Suprapubic skin (tissue), 4 donors: ENCODE data around the gene SWT1. TPM values are rescaled to one million over a fixed set of nuclear protein-coding genes. Genes with fewer than 3 reads are reported as not detected.
"Not testable (repeated sequence)": the region's sequence is repeated elsewhere in the genome, so short reads cannot be mapped to it uniquely, and the experiment has no call there.

Source experiments
- DNase-seq, 2 donors: peaks; one replicate each; pipeline ENCODE4 v3.0.0-alpha.2; 2019; ENCODE audit warnings: low spot score in 2 of 2
- H3K27ac ChIP-seq: fragments of 200-600 bp; sonication (generic); one replicate; pipeline ENCODE4 v1.5.1; 2019
- H3K27me3 ChIP-seq: fragments of 200-600 bp; sonication (generic); one replicate; pipeline ENCODE4 v1.5.1; 2019
- H3K36me3 ChIP-seq: fragments of 200-600 bp; sonication (generic); one replicate; pipeline ENCODE4 v1.5.1; 2019
- H3K4me1 ChIP-seq: fragments of 200-600 bp; sonication (generic); one replicate; pipeline ENCODE4 v1.5.1; 2019
- H3K4me3 ChIP-seq: fragments of 200-600 bp; sonication (generic); one replicate; pipeline ENCODE4 v1.5.1; 2019; ENCODE audit warnings: mild to moderate bottlenecking
- H3K9me3 ChIP-seq: fragments of 200-600 bp; sonication (generic); one replicate; pipeline ENCODE4 v1.5.1; 2019
- EP300 ChIP-seq: sonication (generic); formaldehyde crosslinking; IDR thresholded peaks from one replicate; pipeline ENCODE4 v1.6.1; 2017; ENCODE audit warnings: antibody characterized with exemption
- POLR2A ChIP-seq, 2 donors: fragments of 450-650 bp; IDR thresholded peaks; one replicate each; pipeline ENCODE4 v1.6.1; 2017; ENCODE audit warnings: antibody characterized with exemption in 2 of 2, mild to moderate bottlenecking in 2 of 2, moderate library complexity in 2 of 2
- POLR2AphosphoS5 ChIP-seq, 3 donors: sonication (generic); formaldehyde crosslinking; IDR thresholded peaks; one replicate each; pipeline ENCODE4 v1.6.1; 2017; ENCODE audit warnings: antibody characterized with exemption in 3 of 3
- WGBS: methylation state at CpG from one replicate; pipeline ENCODE4 v1.1.5; 2018; 5-methylcytosine and 5-hydroxymethylcytosine counted together
- total RNA-seq, 4 donors: library from RNA; depleted of rRNA; stranded (reverse); fragments of >200 nt; gene quantifications; one replicate each; pipeline ENCODE4 v1.1.0, GENCODE V29; 2016
- TF ChIP-seq, protein P1 (sequence below), 2 donors: fragments of 200-600 bp in 1 of 2; fragments of 450-650 bp in 1 of 2; sonication (generic) in 1 of 2; IDR thresholded peaks; one replicate each; pipeline ENCODE4 v1.5.1; 2016 to 2019; ENCODE audit warnings: antibody characterized with exemption in 2 of 2, mild to moderate bottlenecking in 1 of 2, moderate library complexity in 1 of 2

The SWT1 gene
- total RNA-seq, 4 donors from 2014 or later: 3.4 to 11.2 (median 5.8) TPM

DNA sequence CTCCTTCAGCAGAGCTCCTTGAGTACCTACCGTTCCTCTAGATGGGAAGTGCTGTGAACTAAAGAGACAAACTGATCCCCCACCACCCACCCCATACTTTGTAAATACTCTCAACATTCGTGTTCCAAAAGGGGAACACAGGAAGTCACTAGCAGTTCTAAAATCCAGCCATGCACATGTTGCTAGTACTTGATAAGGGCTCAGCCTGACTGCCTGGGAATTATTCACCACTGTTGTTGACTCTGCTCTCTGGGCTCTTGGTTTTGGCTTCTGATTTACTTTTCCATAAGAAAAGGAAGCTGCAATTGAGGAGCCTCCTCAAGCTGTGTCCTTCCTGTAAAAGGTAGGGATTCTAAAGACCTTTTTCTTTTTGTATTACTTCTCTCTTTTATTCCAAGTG, 92.6 kb downstream of the SWT1 start:
- Histone ChIP-seq H3K27ac (no peak overlapping the region), H3K9me3 (no peaks in the 10 kb centered on the region), H3K4me1 (no peaks in the 10 kb centered on the region), H3K36me3 (no peaks in the 10 kb centered on the region), H3K27me3 (no peaks in the 10 kb centered on the region), H3K4me3 (no peak overlapping the region)
- TF ChIP-seq EP300: no peak
- TF ChIP-seq, protein P1, sequence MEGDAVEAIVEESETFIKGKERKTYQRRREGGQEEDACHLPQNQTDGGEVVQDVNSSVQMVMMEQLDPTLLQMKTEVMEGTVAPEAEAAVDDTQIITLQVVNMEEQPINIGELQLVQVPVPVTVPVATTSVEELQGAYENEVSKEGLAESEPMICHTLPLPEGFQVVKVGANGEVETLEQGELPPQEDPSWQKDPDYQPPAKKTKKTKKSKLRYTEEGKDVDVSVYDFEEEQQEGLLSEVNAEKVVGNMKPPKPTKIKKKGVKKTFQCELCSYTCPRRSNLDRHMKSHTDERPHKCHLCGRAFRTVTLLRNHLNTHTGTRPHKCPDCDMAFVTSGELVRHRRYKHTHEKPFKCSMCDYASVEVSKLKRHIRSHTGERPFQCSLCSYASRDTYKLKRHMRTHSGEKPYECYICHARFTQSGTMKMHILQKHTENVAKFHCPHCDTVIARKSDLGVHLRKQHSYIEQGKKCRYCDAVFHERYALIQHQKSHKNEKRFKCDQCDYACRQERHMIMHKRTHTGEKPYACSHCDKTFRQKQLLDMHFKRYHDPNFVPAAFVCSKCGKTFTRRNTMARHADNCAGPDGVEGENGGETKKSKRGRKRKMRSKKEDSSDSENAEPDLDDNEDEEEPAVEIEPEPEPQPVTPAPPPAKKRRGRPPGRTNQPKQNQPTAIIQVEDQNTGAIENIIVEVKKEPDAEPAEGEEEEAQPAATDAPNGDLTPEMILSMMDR (IDR thresholded peaks at IDR 0.05): no peak
- TF ChIP-seq POLR2AphosphoS5 (IDR thresholded peaks at IDR 0.05): no peak
- TF ChIP-seq POLR2A (IDR thresholded peaks at IDR 0.05): no peak
- DNase-seq: no peak
- 65% methylated on average over 2 of the region's 2 CpGs for WGBS

DNA sequence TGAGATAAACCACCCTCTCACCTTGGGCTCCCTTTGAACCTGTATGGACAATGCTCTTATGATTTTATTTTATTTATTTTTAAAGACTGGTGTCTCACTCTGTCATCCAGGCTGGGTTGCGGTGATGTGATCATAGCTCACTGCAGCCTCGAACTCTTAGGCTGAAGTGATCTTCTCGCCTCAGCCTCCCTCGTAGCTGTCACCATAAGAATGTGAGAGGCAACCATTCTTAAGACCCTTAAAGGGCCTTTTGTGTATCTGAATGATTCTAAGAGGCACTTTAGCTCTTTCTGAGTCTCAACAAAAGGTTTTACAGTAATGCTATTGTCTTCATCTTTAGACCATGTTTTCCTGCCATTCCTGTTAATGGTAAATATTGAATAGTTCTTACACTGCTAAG, 93.1 kb downstream of the SWT1 start:
- H3K27ac ChIP-seq: no peak overlapping the region
- H3K9me3 ChIP-seq: no peaks in the 10 kb centered on the region
- no peaks in the 10 kb centered on the region for H3K36me3 ChIP-seq
- no peak for TF ChIP-seq EP300
- no peak for TF ChIP-seq POLR2A (IDR thresholded peaks at IDR 0.05)
- TF ChIP-seq POLR2AphosphoS5 (IDR thresholded peaks at IDR 0.05): no peak
- TF ChIP-seq, protein P1 (IDR thresholded peaks at IDR 0.05): no peak
- no peak for DNase-seq
- no peak overlapping the region for H3K4me3 ChIP-seq
- WGBS: 90% methylated on average over 4 of the region's 4 CpGs
- no peaks in the 10 kb centered on the region for H3K27me3 ChIP-seq
- no peaks in the 10 kb centered on the region for H3K4me1 ChIP-seq

DNA sequence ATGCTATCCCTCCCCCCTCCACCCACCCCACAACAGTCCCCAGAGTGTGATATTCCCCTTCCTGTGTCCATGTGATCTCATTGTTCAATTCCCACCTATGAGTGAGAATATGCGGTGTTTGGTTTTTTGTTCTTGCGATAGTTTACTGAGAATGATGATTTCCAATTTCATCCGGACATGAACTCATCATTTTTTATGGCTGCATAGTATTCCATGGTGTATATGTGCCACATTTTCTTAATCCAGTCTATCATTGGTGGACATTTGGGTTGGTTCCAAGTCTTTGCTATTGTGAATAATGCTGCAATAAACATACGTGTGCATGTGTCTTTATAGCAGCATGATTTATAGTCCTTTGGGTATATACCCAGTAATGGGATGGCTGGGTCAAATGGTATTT, 95.0 kb downstream of the SWT1 start:
- H3K27me3 ChIP-seq: not testable (repeated sequence)

GRCh38 chr1:185252404-185252803, 95.4 kb downstream of the SWT1 start:
- H3K9me3 ChIP-seq, H3K4me3 ChIP-seq, H3K27me3 ChIP-seq, H3K36me3 ChIP-seq, DNase-seq, H3K4me1 ChIP-seq, H3K27ac ChIP-seq: not testable (repeated sequence)
- WGBS: 86% methylated on average over 1 of the region's 1 CpG

More for the DNA sequence above, 95.0 kb downstream of the SWT1 start:
- 95% methylated on average over 4 of the region's 4 CpGs for WGBS
- DNase-seq, H3K4me1 ChIP-seq, H3K27ac ChIP-seq, H3K9me3 ChIP-seq, H3K4me3 ChIP-seq, H3K36me3 ChIP-seq: not testable (repeated sequence)

GRCh38 chr1:185255595-185255994, 98.6 kb downstream of the SWT1 start:
- WGBS: 96% methylated on average over 5 of the region's 6 CpGs
- not testable (repeated sequence) for H3K4me1 ChIP-seq, H3K36me3 ChIP-seq, H3K27ac ChIP-seq, H3K9me3 ChIP-seq, DNase-seq, H3K4me3 ChIP-seq, H3K27me3 ChIP-seq

DNA sequence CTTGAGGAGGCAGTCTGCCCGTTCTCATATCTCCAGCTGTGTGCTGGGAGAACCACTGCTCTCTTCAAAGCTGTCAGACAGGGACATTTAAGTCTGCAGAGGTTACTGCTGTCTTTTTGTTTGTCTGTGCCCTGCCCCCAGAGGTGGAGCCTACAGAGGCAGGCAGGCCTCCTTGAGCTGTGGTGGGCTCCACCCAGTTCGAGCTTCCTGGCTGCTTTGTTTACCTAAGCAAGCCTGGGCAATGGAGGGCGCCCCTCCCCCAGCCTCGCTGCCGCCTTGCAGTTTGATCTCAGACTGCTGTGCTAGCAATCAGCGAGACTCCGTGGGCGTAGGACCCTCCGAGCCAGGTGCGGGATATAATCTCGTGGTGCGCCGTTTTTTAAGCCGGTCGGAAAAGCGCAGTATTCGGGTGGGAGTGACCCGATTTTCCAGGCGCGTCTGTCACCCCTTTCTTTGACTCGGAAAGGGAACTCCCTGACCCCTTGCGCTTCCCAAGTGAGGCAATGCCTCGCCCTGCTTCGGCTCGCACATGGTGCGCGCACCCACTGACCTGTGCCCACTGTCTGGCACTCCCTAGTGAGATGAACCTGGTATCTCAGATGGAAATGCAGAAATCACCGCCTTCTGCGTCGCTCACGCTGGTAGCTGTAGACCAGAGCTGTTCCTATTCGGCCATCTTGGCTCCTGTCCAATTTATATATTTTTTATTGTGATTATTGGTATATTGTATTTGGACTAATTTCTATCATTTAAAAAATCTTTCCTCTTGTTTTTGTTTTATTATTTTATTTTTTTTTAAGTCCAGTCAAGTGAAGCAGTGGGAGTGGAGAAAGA, 100.4 kb downstream of the SWT1 start:
- H3K4me3 ChIP-seq, H3K27ac ChIP-seq, H3K27me3 ChIP-seq, DNase-seq, H3K36me3 ChIP-seq, H3K4me1 ChIP-seq, H3K9me3 ChIP-seq: not testable (repeated sequence)
- 92% methylated on average over 14 of the region's 32 CpGs for WGBS

DNA sequence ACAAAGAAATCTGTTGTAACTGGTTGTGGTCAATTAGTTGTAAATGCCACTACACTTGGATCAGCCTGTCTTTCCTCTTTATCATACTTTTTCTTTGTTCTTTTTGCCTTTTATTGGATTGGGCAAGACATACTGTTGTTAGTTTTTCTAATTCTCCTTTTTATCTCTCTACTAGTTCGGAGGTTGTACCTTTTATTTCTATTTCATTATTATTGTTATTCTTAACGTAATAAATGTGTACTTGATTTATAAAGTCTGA, 100.9 kb downstream of the SWT1 start:
- Histone ChIP-seq H3K4me1 (no peaks in the 10 kb centered on the region), H3K27ac (no peak overlapping the region), H3K9me3 (no peaks in the 10 kb centered on the region), H3K27me3 (no peaks in the 10 kb centered on the region), H3K4me3 (no peak overlapping the region), H3K36me3 (no peaks in the 10 kb centered on the region)
- DNase-seq: no peak
- 88% methylated on average over 2 of the region's 2 CpGs for WGBS
- TF ChIP-seq EP300 (no peak), POLR2A (IDR thresholded peaks at IDR 0.05) (no peak), POLR2AphosphoS5 (IDR thresholded peaks at IDR 0.05) (no peak)
- TF ChIP-seq, protein P1 (IDR thresholded peaks at IDR 0.05): no peak
